Measurements from ENCODE around the gene TMEM239.

Gene TMEM239

DNA sequence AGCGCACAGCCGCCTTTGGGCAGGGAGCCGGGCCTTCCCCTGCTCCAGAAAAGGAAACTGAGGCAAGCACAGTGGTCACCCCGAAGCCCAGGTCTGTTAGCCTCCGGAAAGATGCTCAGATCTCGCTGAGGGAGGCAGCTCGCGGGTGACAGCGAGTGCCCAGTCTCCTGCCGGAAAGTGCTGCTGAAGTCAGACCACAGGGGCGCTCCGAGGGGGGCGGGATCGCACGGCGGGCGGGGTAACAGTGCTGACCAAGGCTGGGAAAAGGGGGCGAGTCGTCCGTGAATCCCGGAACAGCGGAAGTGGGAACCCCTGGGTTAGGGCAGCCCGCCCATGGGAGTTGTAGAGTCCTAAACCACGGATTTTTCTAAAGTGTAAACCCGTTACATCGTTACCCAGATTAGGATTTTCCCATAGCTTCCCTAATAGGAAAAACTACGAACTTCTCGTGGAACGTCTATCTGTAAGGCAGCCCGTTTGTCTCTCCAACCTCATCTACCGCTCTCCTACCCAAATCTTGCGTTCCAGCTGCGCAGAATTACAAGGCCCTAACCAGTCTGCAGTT, 24.9 kb downstream of the TMEM239 start:
- H3K4me1 ChIP-seq (ENCODE audit: control insufficient read depth, insufficient read depth, low read length) = no peaks in the 10 kb centered on the region
- H3K9ac ChIP-seq (ENCODE audit: low read depth, low read length) = no peak overlapping the region
- no peaks in the 10 kb centered on the region for H3K9me3 ChIP-seq (ENCODE audit: control insufficient read depth, insufficient read depth, low read length)
- peak overlapping the region; percentile 89 for H3K4me3 ChIP-seq (ENCODE audit: low read depth, low read length)
- H3K36me3 ChIP-seq (ENCODE audit: control insufficient read depth, insufficient read depth, low read length) = peaks cover 6% of the 10 kb centered on the region
- H3K27me3 ChIP-seq (ENCODE audit: control insufficient read depth, insufficient read depth, low read length) = peaks cover 18% of the 10 kb centered on the region

DNA sequence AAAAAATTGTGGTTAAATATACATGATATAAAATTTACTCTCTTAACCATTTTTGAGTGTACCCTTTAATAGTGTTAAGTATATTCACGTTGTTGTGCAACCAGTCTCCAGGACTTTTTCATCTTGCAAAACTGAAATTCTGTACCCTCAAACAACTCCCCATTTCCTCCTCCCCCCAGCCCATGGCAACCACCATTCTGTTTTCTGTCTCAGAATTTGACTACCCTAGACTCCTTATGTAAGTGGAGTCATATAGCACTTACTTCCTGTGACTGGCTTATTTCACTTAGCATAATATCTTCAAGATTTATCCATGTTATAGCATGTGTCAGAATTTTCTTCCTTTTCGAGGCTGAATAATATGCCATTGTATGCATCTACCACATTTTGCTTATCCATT, 29.4 kb downstream of the TMEM239 start:
- Histone ChIP-seq H3K4me1 (ENCODE audit: control insufficient read depth, insufficient read depth, low read length) (no peaks in the 10 kb centered on the region), H3K9me3 (ENCODE audit: control insufficient read depth, insufficient read depth, low read length) (no peaks in the 10 kb centered on the region), H3K36me3 (ENCODE audit: control insufficient read depth, insufficient read depth, low read length) (peaks cover 2% of the 10 kb centered on the region), H3K27me3 (ENCODE audit: control insufficient read depth, insufficient read depth, low read length) (no peaks in the 10 kb centered on the region), H3K4me3 (ENCODE audit: low read depth, low read length) (no peak overlapping the region), H3K9ac (ENCODE audit: low read depth, low read length) (no peak overlapping the region)

DNA sequence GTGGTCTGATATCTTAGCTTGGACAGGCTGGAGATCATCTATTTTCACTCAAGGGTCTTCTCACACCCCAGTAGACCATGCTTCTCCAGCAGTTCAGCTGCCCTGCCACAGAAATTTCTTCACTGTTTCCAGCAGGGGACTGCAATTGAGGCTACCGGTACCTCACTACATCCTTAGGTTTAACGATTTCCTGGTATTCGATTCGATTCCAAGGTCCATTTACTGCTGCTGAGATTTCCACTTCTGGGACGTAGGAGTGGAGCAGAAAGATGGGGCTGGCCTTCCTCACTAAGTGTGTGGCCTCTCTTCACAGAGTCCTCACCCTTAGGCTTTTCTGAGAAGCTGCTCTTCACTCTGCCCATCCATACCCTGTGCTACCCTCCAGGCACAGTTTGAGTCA, 30.5 kb downstream of the TMEM239 start:
- no peak overlapping the region for H3K4me3 ChIP-seq (ENCODE audit: low read depth, low read length)
- H3K4me1 ChIP-seq (ENCODE audit: control insufficient read depth, insufficient read depth, low read length) = no peaks in the 10 kb centered on the region
- H3K27me3 ChIP-seq (ENCODE audit: control insufficient read depth, insufficient read depth, low read length) = no peaks in the 10 kb centered on the region
- no peaks in the 10 kb centered on the region for H3K36me3 ChIP-seq (ENCODE audit: control insufficient read depth, insufficient read depth, low read length)
- no peak overlapping the region for H3K9ac ChIP-seq (ENCODE audit: low read depth, low read length)
- H3K9me3 ChIP-seq (ENCODE audit: control insufficient read depth, insufficient read depth, low read length) = no peaks in the 10 kb centered on the region

DNA sequence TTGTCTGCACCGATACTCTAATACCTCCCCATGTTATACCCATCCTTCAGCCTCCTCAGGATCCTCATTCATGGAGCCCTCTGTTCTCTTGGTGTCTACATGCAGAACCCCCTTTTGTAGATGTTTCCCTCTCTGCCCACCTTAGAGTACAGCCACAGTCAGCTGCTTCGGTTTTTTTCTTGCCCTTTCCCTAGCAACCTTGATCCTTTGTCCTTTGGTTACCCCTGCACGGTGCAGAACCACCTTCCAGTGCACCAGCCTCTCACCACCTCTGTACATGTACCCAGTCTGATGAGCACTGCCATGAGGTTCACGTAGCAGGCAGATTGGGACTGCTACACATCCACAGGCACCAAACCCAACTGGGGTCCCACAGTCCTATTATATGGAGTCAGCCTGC, 31.6 kb downstream of the TMEM239 start:
- Histone ChIP-seq H3K9ac (ENCODE audit: low read depth, low read length) (no peak overlapping the region), H3K36me3 (ENCODE audit: control insufficient read depth, insufficient read depth, low read length) (no peaks in the 10 kb centered on the region), H3K27me3 (ENCODE audit: control insufficient read depth, insufficient read depth, low read length) (no peaks in the 10 kb centered on the region), H3K4me3 (ENCODE audit: low read depth, low read length) (no peak overlapping the region), H3K4me1 (ENCODE audit: control insufficient read depth, insufficient read depth, low read length) (no peaks in the 10 kb centered on the region), H3K9me3 (ENCODE audit: control insufficient read depth, insufficient read depth, low read length) (no peaks in the 10 kb centered on the region)

DNA sequence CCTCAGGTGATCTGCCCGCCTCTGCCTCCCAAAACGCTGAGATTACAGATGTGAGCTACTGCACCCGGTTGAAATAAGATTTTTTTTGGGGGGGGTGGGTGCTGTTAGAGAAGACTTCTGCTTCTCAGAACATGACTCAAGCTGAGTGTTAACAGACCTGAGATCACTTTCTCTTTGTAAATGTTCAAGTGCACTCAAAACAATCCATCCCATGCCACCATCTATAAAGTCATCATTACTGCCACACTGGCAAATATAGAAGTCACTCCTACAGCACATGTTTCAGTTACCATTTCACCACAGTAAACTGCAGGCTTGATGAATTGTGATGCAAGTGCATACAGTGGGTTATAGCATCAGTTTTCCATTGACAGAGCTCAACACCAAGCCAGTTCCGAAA, 33.4 kb downstream of the TMEM239 start:
- no peaks in the 10 kb centered on the region for H3K9me3 ChIP-seq (ENCODE audit: control insufficient read depth, insufficient read depth, low read length)
- H3K4me3 ChIP-seq (ENCODE audit: low read depth, low read length) = no peak overlapping the region
- no peak overlapping the region for H3K9ac ChIP-seq (ENCODE audit: low read depth, low read length)
- H3K4me1 ChIP-seq (ENCODE audit: control insufficient read depth, insufficient read depth, low read length) = no peaks in the 10 kb centered on the region
- no peaks in the 10 kb centered on the region for H3K27me3 ChIP-seq (ENCODE audit: control insufficient read depth, insufficient read depth, low read length)
- no peaks in the 10 kb centered on the region for H3K36me3 ChIP-seq (ENCODE audit: control insufficient read depth, insufficient read depth, low read length)

DNA sequence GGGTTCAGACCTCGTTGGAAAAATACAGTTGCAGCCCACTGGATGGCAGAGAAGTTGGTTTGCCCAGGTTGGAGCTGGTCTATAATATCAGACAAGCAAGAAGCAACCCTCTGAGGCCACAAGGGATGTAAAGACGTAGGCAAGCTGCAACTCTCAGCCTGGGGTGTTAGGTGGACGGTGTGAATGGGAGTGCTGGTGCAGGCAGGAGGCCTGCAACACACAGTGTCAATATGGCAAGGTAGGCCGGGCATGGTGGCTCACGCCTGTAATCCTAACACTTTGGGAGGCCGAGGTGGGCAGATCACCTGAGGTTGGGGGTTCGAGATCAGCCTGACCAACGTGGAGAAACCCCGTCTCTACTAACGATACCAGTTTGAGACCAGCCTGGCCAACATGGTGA, 34.9 kb downstream of the TMEM239 start:
- H3K4me1 ChIP-seq (ENCODE audit: control insufficient read depth, insufficient read depth, low read length) = no peaks in the 10 kb centered on the region

DNA sequence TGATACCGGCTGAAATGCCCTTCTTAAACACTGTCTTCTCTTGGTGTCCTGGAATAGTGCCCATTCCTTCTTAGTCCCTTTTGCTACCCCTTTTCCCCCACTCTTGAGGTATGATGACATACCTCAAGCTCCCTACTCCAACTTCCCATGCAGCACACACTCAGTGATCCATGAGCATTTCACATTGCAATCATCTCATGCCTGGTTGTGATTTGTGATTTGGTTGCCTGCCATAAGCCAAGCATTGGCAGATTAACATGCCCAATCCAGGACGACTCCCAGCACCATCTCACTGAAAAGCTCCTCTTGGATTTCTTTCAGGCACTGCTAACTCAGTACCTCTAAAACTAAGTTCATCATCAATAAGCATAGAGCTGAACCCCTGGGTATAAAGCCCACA, 42.4 kb downstream of the TMEM239 start:
- Histone ChIP-seq H3K27me3 (ENCODE audit: control insufficient read depth, insufficient read depth, low read length) (no peaks in the 10 kb centered on the region), H3K9me3 (ENCODE audit: control insufficient read depth, insufficient read depth, low read length) (no peaks in the 10 kb centered on the region), H3K36me3 (ENCODE audit: control insufficient read depth, insufficient read depth, low read length) (peaks cover 3% of the 10 kb centered on the region), H3K4me3 (ENCODE audit: low read depth, low read length) (no peak overlapping the region), H3K4me1 (ENCODE audit: control insufficient read depth, insufficient read depth, low read length) (no peaks in the 10 kb centered on the region), H3K9ac (ENCODE audit: low read depth, low read length) (no peak overlapping the region)

More for the DNA sequence above, 34.9 kb downstream of the TMEM239 start:
- Histone ChIP-seq H3K9ac (ENCODE audit: low read depth, low read length) (no peak overlapping the region), H3K9me3 (ENCODE audit: control insufficient read depth, insufficient read depth, low read length) (no peaks in the 10 kb centered on the region), H3K4me3 (ENCODE audit: low read depth, low read length) (no peak overlapping the region), H3K27me3 (ENCODE audit: control insufficient read depth, insufficient read depth, low read length) (no peaks in the 10 kb centered on the region), H3K36me3 (ENCODE audit: control insufficient read depth, insufficient read depth, low read length) (no peaks in the 10 kb centered on the region)

DNA sequence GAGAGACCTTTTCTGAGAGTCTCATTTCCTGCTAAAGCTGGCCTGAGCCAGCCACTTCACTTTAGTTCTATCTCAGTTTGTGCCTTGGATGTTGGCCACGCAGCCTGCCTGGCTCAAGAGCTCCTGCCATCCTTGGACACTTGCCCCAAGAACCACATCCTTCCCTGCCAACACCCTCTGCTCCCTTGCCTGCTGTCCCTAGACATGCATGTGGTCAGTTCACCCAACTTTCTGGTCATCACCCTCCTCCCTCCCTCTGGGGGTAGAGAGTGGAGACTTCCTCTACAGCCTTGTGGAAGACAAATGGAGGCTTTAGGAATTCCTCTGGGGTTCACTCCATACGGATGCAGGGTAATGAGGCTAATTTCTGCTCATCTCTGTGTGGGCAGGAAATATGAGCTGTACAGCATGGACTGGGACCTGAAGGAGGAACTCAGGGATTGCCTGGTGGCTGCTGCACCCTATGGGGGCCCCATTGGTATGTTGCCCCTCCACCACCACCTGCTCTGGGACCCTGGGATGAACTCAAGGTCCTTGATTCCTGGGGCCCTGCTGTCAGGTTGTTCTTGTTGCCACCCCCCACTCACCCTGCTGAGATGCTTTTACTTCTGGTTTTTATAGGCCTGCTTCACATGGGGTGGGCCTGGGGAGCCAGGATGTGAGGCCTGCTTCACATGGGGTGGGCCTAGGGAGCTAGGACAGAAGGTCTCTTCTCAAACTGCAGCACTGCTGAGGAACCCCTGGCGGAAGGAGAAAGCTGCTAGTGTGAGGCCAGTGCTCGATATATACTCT, 43.4 kb downstream of the TMEM239 start:
- Histone ChIP-seq H3K4me1 (ENCODE audit: control insufficient read depth, insufficient read depth, low read length) (no peaks in the 10 kb centered on the region), H3K36me3 (ENCODE audit: control insufficient read depth, insufficient read depth, low read length) (peaks cover 6% of the 10 kb centered on the region), H3K27me3 (ENCODE audit: control insufficient read depth, insufficient read depth, low read length) (no peaks in the 10 kb centered on the region), H3K4me3 (ENCODE audit: low read depth, low read length) (no peak overlapping the region), H3K9ac (ENCODE audit: low read depth, low read length) (no peak overlapping the region), H3K9me3 (ENCODE audit: control insufficient read depth, insufficient read depth, low read length) (no peaks in the 10 kb centered on the region)

DNA sequence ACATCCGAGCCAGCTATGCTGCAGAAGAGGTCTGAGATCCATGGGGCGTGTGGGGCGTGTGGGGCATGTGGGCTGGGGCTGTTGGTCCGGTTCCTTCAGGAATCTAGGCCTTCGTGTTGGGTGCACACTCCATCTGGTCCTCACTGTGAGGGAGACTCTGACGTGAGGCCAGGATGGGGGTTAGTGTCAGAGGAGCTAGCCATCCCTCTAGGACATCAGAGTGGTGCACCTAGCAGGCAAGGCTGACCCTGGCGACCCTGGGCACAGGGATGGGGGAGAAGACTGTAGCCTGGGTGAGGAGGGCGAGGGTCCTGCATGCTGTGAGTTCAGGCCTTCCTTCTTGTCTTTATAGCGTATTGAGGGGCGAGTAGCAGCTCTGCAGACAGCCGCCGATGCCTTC, 48.5 kb downstream of the TMEM239 start:
- no peak overlapping the region for H3K9ac ChIP-seq (ENCODE audit: low read depth, low read length)
- H3K36me3 ChIP-seq (ENCODE audit: control insufficient read depth, insufficient read depth, low read length) = peaks cover 9% of the 10 kb centered on the region
- no peaks in the 10 kb centered on the region for H3K4me1 ChIP-seq (ENCODE audit: control insufficient read depth, insufficient read depth, low read length)
- no peaks in the 10 kb centered on the region for H3K9me3 ChIP-seq (ENCODE audit: control insufficient read depth, insufficient read depth, low read length)
- no peaks in the 10 kb centered on the region for H3K27me3 ChIP-seq (ENCODE audit: control insufficient read depth, insufficient read depth, low read length)
- H3K4me3 ChIP-seq (ENCODE audit: low read depth, low read length) = no peak overlapping the region

DNA sequence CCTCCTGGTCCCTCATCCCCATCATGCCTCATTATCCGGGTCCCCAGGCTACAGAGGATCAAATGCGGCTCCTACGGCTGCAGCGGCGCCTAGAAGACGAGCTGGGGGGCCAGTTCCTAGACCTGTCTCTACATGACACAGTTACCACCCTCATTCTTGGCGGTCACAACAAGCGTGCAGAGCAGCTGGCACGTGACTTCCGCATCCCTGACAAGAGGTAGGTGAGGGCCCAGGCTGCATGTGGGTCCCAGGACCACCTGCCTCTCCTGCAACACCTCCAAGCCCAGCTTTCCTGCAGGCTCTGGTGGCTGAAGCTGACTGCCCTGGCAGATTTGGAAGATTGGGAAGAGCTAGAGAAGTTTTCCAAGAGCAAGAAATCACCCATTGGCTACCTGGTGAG, 48.9 kb downstream of the TMEM239 start:
- Histone ChIP-seq H3K27me3 (ENCODE audit: control insufficient read depth, insufficient read depth, low read length) (no peaks in the 10 kb centered on the region), H3K9me3 (ENCODE audit: control insufficient read depth, insufficient read depth, low read length) (no peaks in the 10 kb centered on the region), H3K36me3 (ENCODE audit: control insufficient read depth, insufficient read depth, low read length) (peaks cover 9% of the 10 kb centered on the region), H3K4me3 (ENCODE audit: low read depth, low read length) (no peak overlapping the region), H3K9ac (ENCODE audit: low read depth, low read length) (no peak overlapping the region), H3K4me1 (ENCODE audit: control insufficient read depth, insufficient read depth, low read length) (no peaks in the 10 kb centered on the region)

DNA sequence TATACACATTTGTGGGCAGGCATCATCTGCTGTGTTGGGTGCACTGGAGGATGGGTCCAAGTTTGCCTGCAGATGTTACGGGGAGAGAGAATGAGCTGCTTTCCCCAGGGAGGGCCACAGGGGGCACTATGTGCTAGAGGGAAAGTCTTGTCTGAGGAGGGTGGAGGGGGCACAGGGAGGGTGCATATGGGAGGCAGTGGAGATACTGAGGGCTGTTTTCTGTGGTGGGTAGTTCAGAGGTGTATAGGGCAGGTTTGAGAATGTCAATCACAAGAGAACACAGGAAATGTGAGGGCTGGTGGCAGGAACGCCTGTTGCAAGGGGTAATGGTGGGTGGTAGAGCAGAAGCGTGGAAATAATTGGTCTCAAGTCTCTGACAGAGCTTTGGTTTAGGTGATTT, 49.5 kb downstream of the TMEM239 start:
- peaks cover 3% of the 10 kb centered on the region for H3K27me3 ChIP-seq (ENCODE audit: control insufficient read depth, insufficient read depth, low read length)
- H3K4me1 ChIP-seq (ENCODE audit: control insufficient read depth, insufficient read depth, low read length) = no peaks in the 10 kb centered on the region
- H3K9ac ChIP-seq (ENCODE audit: low read depth, low read length) = no peak overlapping the region
- H3K4me3 ChIP-seq (ENCODE audit: low read depth, low read length) = no peak overlapping the region
- peaks cover 9% of the 10 kb centered on the region for H3K36me3 ChIP-seq (ENCODE audit: control insufficient read depth, insufficient read depth, low read length)
- no peaks in the 10 kb centered on the region for H3K9me3 ChIP-seq (ENCODE audit: control insufficient read depth, insufficient read depth, low read length)

DNA sequence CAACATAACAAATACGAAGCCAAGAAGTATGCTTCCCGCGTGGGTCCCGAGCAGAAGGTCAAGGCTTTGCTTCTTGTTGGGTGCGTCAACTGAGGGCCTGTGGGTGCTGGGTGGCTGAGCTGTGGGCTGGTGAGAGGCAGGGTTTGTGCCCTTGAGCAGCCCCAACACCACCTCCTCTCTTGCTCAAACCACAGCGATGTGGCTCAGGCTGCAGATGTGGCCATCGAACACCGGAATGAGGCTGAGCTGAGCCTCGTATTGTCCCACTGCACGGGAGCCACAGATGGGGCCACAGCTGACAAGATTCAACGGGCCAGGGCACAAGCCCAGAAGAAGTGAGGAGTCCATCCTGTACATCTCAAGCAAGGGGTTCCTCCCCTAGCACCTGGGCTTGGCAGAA, 50.1 kb downstream of the TMEM239 start:
- no peak overlapping the region for H3K9ac ChIP-seq (ENCODE audit: low read depth, low read length)
- H3K4me3 ChIP-seq (ENCODE audit: low read depth, low read length) = no peak overlapping the region
- peaks cover 6% of the 10 kb centered on the region for H3K36me3 ChIP-seq (ENCODE audit: control insufficient read depth, insufficient read depth, low read length)
- no peaks in the 10 kb centered on the region for H3K9me3 ChIP-seq (ENCODE audit: control insufficient read depth, insufficient read depth, low read length)
- H3K27me3 ChIP-seq (ENCODE audit: control insufficient read depth, insufficient read depth, low read length) = peaks cover 9% of the 10 kb centered on the region
- no peaks in the 10 kb centered on the region for H3K4me1 ChIP-seq (ENCODE audit: control insufficient read depth, insufficient read depth, low read length)

Measured in iPS-15b (cell line).